Measurements from ENCODE around the gene CLBA1.
"Not testable (repeated sequence)": the region's sequence is repeated elsewhere in the genome, so short reads cannot be mapped to it uniquely, and the experiment has no call there.

CLBA1 gene

DNA sequence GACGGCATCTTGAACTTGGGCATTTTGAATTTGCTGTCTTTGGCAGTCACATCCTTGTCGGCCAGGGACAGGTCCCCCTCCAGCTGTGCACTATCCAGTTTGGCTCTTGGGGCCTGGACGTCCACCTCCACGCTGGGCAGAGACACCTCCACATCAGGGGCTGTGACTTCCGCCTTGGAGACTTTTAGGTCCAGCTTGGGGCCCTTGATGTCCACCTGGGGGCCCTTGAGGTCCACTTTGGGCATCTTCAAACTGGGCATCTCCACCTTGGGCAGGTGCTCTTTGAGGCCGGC, 41.6 kb upstream of the CLBA1 start:
- not testable (repeated sequence) for H3K4me1 Mint-ChIP-seq

DNA sequence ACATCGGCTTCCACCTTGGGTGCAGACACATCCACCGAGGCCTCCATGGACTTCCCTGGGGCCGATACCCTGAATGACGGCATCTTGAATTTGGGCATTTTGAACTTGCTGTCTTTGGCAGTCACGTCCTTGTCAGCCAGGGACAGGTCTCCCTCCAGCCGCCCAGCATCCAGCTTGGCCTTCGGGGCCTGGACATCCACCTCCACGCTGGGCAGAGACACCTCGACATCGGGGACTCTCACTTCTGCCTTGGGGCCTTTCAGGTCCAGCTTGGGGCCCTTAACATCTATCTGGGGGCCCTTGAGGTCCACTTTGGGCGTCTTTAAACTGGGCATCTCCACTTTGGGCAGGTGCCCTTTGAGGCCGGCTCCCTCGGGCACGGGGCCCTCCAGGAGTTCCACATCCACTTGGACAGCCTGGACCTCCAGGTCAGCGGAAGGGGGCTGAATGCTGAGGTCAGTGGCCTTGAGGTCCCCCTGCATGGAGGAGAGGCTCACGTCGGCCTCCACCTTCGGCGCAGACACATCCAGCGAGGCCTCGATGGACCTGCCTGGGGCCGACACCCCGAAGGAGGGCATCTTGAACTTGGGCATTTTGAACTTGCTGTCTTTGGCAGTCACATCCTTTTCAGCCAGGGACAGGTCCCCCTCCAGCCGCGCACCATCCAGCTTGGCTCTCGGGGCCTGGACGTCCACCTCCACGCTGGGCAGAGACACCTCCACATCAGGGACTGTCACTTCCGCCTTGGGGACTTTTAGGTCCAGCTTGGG, 41.0 kb upstream of the CLBA1 start:
- DNase-seq, H3K4me3 Mint-ChIP-seq, H3K9me3 Mint-ChIP-seq, H3K36me3 Mint-ChIP-seq, CTCF ChIA-PET, H3K27ac Mint-ChIP-seq, H3K4me1 Mint-ChIP-seq: not testable (repeated sequence)
- peaks cover 16% of the 10 kb centered on the region for H3K27me3 Mint-ChIP-seq

More for the DNA sequence above, 41.6 kb upstream of the CLBA1 start:
- DNase-seq, H3K36me3 Mint-ChIP-seq, H3K27ac Mint-ChIP-seq, H3K4me3 Mint-ChIP-seq, CTCF ChIA-PET, H3K9me3 Mint-ChIP-seq: not testable (repeated sequence)
- peaks cover 23% of the 10 kb centered on the region for H3K27me3 Mint-ChIP-seq

- H3K4me3 Mint-ChIP-seq, H3K27ac Mint-ChIP-seq, H3K27me3 Mint-ChIP-seq, H3K4me1 Mint-ChIP-seq, H3K9me3 Mint-ChIP-seq, CTCF ChIA-PET, H3K36me3 Mint-ChIP-seq, DNase-seq: not testable (repeated sequence)
These were observed 40.3 kb upstream of the CLBA1 start for GRCh38 chr14:104945266-104945665.

- not testable (repeated sequence) for H3K4me3 Mint-ChIP-seq, H3K27ac Mint-ChIP-seq, H3K9me3 Mint-ChIP-seq, H3K36me3 Mint-ChIP-seq, H3K27me3 Mint-ChIP-seq, DNase-seq, H3K4me1 Mint-ChIP-seq
- CTCF ChIA-PET = interaction anchor here (1.7 kb wide), 1 partner anchor 11 kb away, joined by 4 read pairs; no protein-coding TSS in a partner anchor
These were observed 39.3 kb upstream of the CLBA1 start for GRCh38 chr14:104945986-104946965.

GRCh38 chr14:104947201-104947600, 38.4 kb upstream of the CLBA1 start:
- CTCF ChIA-PET = interaction anchor here (1.7 kb wide), 1 partner anchor 11 kb away, joined by 4 read pairs; no protein-coding TSS in a partner anchor
- H3K9me3 Mint-ChIP-seq, DNase-seq, H3K4me1 Mint-ChIP-seq, H3K36me3 Mint-ChIP-seq, H3K27ac Mint-ChIP-seq, H3K27me3 Mint-ChIP-seq, H3K4me3 Mint-ChIP-seq: not testable (repeated sequence)

DNA sequence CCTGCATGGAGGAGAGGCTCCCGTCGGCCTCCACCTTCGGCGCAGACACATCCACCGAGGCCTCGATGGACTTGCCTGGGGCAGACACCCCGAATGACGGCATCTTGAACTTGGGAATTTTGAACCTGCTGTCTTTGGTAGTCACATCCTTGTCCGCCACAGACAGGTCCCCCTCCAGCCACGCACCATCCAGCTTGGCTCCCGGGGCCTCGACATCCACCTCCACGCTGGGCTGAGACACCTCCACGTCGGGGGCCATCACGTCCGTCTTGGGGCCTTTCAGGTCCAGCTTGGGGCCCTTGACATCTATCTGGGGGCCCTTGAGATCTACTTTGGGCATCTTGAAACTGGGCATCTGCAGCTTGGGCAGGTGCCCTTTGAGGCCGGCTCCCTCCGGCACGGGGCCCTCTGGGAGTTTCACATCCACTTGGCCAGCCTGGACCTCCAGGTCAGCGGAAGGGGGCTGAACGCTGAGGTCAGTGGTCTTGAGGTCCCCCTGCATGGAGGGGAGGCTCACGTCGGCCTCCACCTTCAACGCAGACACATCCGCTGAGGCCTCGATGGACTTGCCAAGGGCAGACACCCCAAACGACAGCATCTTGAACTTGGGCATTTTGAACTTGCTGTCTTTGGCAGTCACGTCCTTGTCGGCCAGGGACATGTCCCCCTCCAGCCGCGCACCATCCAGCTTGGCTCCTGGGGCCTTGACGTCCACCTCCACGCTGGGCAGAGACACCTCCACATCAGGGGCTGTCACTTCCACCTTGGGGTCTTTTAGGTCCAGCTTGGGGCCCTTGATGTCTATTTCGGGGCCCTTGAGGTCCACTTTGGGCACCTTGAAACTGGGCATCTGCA, 37.5 kb upstream of the CLBA1 start:
- H3K27me3 Mint-ChIP-seq, H3K9me3 Mint-ChIP-seq, H3K27ac Mint-ChIP-seq, CTCF ChIA-PET, H3K4me1 Mint-ChIP-seq, DNase-seq, H3K36me3 Mint-ChIP-seq, H3K4me3 Mint-ChIP-seq: not testable (repeated sequence)

DNA sequence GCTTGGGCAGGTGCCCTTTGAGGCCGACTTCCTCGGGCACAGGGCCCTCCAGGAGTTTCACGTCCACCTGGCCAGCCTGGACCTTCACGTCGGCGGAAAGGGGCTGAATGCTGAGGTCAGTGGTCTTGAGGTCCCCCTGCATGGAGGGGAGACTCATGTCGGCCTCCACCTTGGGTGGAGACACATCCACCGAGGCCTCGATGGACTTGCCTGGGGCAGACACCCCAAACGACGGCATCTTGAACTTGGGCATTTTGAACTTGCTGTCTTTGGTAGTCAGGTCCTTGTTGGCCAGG, 36.9 kb upstream of the CLBA1 start:
- Mint-ChIP-seq H3K4me3 (no peak overlapping the region), H3K4me1 (no peaks in the 10 kb centered on the region), H3K27ac (no peak overlapping the region), H3K9me3 (no peaks in the 10 kb centered on the region), H3K36me3 (no peaks in the 10 kb centered on the region), H3K27me3 (no peaks in the 10 kb centered on the region)
- DNase-seq = no peak
- CTCF ChIA-PET = no interaction called here

GRCh38 chr14:104949406-104949955, 36.1 kb upstream of the CLBA1 start:
- H3K27me3 Mint-ChIP-seq, H3K4me1 Mint-ChIP-seq, DNase-seq, CTCF ChIA-PET, H3K36me3 Mint-ChIP-seq, H3K9me3 Mint-ChIP-seq, H3K4me3 Mint-ChIP-seq, H3K27ac Mint-ChIP-seq: not testable (repeated sequence)

DNA sequence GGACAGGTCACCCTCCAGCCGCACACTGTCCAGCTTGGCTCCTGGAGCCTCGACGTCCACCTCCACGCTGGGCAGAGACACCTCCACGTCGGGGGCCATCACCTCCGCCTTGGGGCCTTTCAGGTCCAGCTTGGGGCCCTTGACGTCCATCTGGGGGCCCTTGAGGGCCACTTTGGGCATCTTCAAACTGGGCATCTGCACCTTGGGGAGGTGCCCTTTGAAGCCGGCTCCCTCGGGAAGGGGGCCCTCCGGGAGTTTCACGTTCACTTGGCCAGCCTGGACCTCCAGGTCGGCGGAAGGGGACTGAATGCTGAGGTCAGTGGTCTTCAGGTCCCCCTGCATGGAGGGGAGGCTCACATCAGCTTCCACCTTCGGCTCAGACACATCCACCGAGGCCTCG, 35.6 kb upstream of the CLBA1 start:
- Mint-ChIP-seq H3K27me3 (no peaks in the 10 kb centered on the region), H3K9me3 (no peaks in the 10 kb centered on the region), H3K27ac (no peak overlapping the region), H3K4me1 (no peaks in the 10 kb centered on the region), H3K36me3 (no peaks in the 10 kb centered on the region), H3K4me3 (no peak overlapping the region)
- CTCF ChIA-PET = no interaction called here
- no peak for DNase-seq

DNA sequence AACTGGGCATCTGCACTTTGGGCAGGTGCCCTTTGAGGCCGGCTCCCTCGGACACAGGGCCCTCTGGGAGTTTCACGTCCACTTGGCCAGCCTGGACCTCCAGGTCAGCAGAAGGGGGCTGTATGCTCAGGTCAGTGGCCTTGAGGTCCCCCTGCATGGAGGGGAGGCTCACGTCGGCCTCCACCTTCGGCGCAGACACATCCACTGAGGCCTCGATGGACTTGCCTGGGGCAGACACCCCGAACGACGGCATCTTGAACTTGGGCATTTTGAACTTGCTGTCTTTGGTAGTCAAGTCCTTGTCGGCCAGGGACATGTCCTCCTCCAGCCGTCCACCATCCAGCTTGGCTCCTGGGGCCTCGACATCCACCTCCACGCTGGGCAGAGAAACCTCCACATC, 34.9 kb upstream of the CLBA1 start:
- H3K36me3 Mint-ChIP-seq, DNase-seq, H3K9me3 Mint-ChIP-seq, CTCF ChIA-PET, H3K27me3 Mint-ChIP-seq, H3K4me1 Mint-ChIP-seq, H3K27ac Mint-ChIP-seq, H3K4me3 Mint-ChIP-seq: not testable (repeated sequence)

DNA sequence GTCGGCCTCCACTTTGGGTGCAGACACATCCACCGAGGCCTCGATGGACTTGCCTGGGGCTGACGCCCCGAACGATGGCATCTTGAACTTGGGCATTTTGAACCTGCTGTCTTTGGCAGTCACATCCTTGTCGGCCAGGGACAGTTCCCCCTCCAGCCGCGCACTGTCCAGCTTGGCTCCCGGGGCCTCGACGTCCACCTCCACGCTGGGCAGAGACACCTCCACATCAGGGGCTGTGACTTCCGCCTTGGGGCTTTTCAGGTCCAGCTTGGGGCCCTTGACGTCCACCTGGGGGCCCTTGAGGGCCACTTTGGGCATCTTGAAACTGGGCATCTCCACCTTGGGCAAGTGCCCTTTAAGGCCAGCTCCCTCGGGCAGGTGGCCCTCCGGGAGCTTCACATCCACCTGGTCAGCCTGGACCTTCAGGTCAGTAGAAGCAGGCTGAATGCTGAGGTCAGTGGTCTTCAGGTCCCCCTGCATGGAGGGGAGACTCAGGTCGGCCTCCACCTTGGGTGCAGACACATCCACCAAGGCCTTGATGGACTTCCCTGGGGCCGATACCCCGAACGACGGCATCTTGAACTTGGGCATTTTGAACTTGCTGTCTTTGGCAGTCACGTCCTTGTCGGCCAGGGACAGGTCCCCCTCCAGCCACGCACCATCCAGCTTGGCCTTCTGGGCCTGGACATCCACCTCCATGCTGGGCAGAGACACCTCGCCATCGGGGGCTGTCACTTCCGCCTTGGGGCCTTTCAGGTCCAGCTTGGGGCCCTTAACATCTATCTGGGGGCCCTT, 33.5 kb upstream of the CLBA1 start:
- DNase-seq, H3K36me3 Mint-ChIP-seq, H3K4me1 Mint-ChIP-seq: not testable (repeated sequence)

DNA sequence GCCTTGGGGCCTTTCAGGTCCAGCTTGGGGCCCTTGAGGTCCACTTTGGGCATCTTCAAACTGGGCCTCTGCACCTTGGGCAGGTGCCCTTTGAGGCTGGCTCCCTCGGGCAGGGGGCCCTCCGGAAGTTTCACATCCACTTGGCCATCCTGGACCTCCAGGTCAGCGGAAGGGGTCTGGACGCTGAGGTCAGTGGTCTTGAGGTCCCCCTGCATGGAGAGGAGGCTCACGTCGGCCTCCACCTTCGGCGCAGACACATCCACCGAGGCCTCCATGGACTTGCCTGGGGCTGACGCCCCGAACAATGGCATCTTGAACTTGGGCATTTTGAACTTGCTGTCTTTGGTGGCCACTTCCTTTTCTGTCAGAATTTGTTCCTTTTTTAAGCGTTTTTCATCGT, 32.5 kb upstream of the CLBA1 start:
- Mint-ChIP-seq H3K4me3 (no peak overlapping the region), H3K9me3 (no peaks in the 10 kb centered on the region), H3K4me1 (no peaks in the 10 kb centered on the region), H3K36me3 (no peaks in the 10 kb centered on the region), H3K27ac (no peak overlapping the region), H3K27me3 (peaks cover 14% of the 10 kb centered on the region)
- no peak for DNase-seq
- CTCF ChIA-PET = no interaction called here

More for the DNA sequence above, 33.5 kb upstream of the CLBA1 start:
- H3K4me3 Mint-ChIP-seq, H3K27me3 Mint-ChIP-seq, H3K9me3 Mint-ChIP-seq, H3K27ac Mint-ChIP-seq: not testable (repeated sequence)
- CTCF ChIA-PET = interaction anchor here (0.9 kb wide), 1 partner anchor 94 kb away, joined by 3 read pairs; no protein-coding TSS in a partner anchor

DNA sequence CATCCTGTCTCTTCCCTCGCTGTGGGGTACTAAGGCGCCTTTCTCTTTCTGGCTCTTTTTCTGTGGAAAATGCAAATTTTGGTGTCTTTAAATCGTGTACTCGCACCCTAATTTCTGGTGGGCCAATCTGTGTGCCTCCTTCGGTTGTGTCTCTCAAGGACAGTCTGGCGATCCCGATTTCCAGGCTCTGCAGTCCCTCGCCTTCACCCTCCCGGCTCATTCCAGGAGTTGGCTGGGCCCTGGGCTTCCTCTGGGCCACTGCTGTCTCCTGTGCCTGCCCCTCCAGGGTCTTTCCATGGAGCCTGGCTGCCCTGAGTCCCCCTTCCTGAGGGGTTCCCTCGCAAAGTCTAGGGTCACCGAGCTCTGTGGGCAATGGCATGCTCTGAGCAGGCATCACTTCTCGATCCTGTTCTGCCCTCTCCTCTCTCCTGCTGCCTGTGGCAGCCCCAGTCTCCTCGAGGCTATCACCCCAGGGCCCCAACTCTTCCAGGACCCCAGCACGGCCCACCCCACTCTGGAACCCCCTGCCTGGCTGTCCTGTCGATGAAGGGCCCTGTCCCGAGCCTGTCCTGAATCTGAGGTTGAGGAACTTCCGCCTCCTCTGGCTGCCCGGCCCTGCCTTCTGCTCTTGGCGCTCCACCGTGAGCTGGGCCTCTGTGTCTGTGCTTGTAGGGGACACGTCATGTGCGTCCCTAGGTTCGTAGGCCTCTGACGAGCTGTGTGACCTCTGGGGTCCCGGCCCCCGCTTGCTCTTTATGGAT, 31.5 kb upstream of the CLBA1 start:
- H3K27me3 Mint-ChIP-seq = peaks cover 21% of the 10 kb centered on the region
- no peak for DNase-seq
- no peaks in the 10 kb centered on the region for H3K4me1 Mint-ChIP-seq
- no peak overlapping the region for H3K27ac Mint-ChIP-seq
- CTCF ChIA-PET = no interaction called here
- H3K9me3 Mint-ChIP-seq = no peaks in the 10 kb centered on the region
- H3K4me3 Mint-ChIP-seq = no peak overlapping the region
- no peaks in the 10 kb centered on the region for H3K36me3 Mint-ChIP-seq

Measured in activated naive CD4-positive, alpha-beta T cell treated with anti-CD3 and anti-CD28 coated beads, Interleukin-2, amount 10 ng/mL, durations not matched to agents 7 days and 5 days (primary cell).